K562 (cell line): ENCODE results near the gene PCDHB3. TPM values are rescaled to one million over a fixed set of nuclear protein-coding genes. Genes with fewer than 3 reads are reported as not detected.
A peak's percentile ranks its signal among the peaks of the same experiment; 100 is the strongest.
"Not testable (repeated sequence)": the region's sequence is repeated elsewhere in the genome, so short reads cannot be mapped to it uniquely, and the experiment has no call there.

Experiments
- ATAC-seq: fragments of 200-7000 bp; cut with Tn5 transposase; 3 replicates; pipeline ENCODE4 v1.9.1; 2020; ENCODE audit warnings: moderate library complexity
- BruUV-seq: library from RNA; stranded (reverse); fragments of 400-500 nt; replicated peaks from 2 replicates; lab custom pipeline; 2021; lab: Mats Ljungman, UMichigan
- CTCF ChIA-PET: fragments of 300-600 bp; formaldehyde crosslinking; extraction: SDS; loops from one replicate; lab custom pipeline; 2021; ENCODE audit warnings: low intra/inter-chr PET ratio; lab: Yijun Ruan, JAX
- POLR2A ChIA-PET: fragments of 300-600, 350-650 bp; sonication (Branson Sonifier 250); formaldehyde crosslinking; extraction: SDS; loops from one replicate; lab custom pipeline; 2021; ENCODE audit warnings: antibody characterized with exemption, inconsistent platforms; lab: Yijun Ruan, JAX
- DNase-seq, 4 experiments: peaks; one replicate each; pipeline versions ENCODE4 v3.0.0 to v3.0.0-alpha.2; 2011 to 2018; ENCODE audit warnings: low spot score in 3 of 4, mixed read lengths in 3 of 4; ENCODE audit errors: extremely low read depth in 1 of 4
- FAIRE-seq: peaks from 2 replicates; lab custom pipeline; 2011; peaks lifted over from hg19 to GRCh38; lab: Jason Lieb, UNC
- H2AFZ ChIP-seq: 2 replicates; pipeline ENCODE4 v1.6.0; 2011; ENCODE audit warnings: low read depth, low read length, control low read depth, inconsistent platforms
- H3K27ac ChIP-seq: fragments of 200-600 bp; 3 replicates; pipeline ENCODE4 v1.8.0; 2011; ENCODE audit warnings: low read depth, mild to moderate bottlenecking, control low read depth, inconsistent platforms, low read length, moderate library complexity, mixed read lengths; ENCODE audit errors: extremely low read depth
- H3K27me3 ChIP-seq, 2 experiments: fragments of 300-600 bp in 1 of 2; 2 replicates in 1 of 2; 3 replicates in 1 of 2; pipeline versions ENCODE4 v1.6.0 to v1.8.0; 2011; ENCODE audit warnings: inconsistent platforms in 2 of 2, low read length in 2 of 2, mild to moderate bottlenecking in 1 of 2, mixed read lengths in 1 of 2, moderate library complexity in 1 of 2; ENCODE audit not compliant: control insufficient read depth in 2 of 2, insufficient read depth in 2 of 2
- H3K36me3 ChIP-seq: fragments of 300-600 bp; 3 replicates; pipeline ENCODE4 v1.8.0; 2011; ENCODE audit warnings: mild to moderate bottlenecking, low read length, inconsistent platforms; ENCODE audit not compliant: control insufficient read depth, insufficient read depth
- H3K4me1 ChIP-seq, 2 experiments: fragments of 200-600 bp in 1 of 2; replicated peaks in 1 of 2; 2 replicates in 1 of 2; 3 replicates in 1 of 2; pipeline versions ENCODE4 v1.5.1 to v1.8.0; 2011; ENCODE audit warnings: inconsistent platforms in 2 of 2, low read length in 2 of 2, mild to moderate bottlenecking in 1 of 2, mixed read lengths in 1 of 2, moderate library complexity in 1 of 2; ENCODE audit not compliant: control insufficient read depth in 2 of 2, insufficient read depth in 2 of 2
- H3K4me2 ChIP-seq: 2 replicates; pipeline ENCODE4 v1.6.1; 2011; ENCODE audit warnings: low read length, control low read depth, inconsistent platforms, mixed read lengths; ENCODE audit not compliant: insufficient read depth
- H3K4me3 ChIP-seq: fragments of 200-600 bp; sonication (generic), shearing (Covaris generic); 2 replicates; pipeline ENCODE4 v1.5.1; 2016; ENCODE audit warnings: control low read depth, inconsistent platforms
- H3K79me2 ChIP-seq: fragments of 200-600 bp; 3 replicates; pipeline ENCODE4 v1.8.0; 2011; ENCODE audit warnings: low read length, inconsistent platforms; ENCODE audit not compliant: control insufficient read depth, insufficient read depth
- H3K9ac ChIP-seq, 2 experiments: 2 replicates each; pipeline versions ENCODE4 v1.6.0 to v1.6.1; 2011; ENCODE audit warnings: low read depth in 2 of 2, low read length in 2 of 2, control low read depth in 1 of 2, inconsistent platforms in 1 of 2, mild to moderate bottlenecking in 1 of 2, mixed read lengths in 1 of 2; ENCODE audit not compliant: insufficient read depth in 1 of 2
- H3K9me1 ChIP-seq: one replicate; pipeline ENCODE4 v1.6.0; 2011; ENCODE audit warnings: inconsistent platforms, mild to moderate bottlenecking, low read length, moderate library complexity; ENCODE audit not compliant: control insufficient read depth, insufficient read depth
- H3K9me3 ChIP-seq: replicated peaks from 2 replicates; pipeline ENCODE4 v1.5.1; 2011; ENCODE audit warnings: low read depth, low read length, inconsistent platforms; ENCODE audit not compliant: control insufficient read depth, insufficient read depth
- H4K20me1 ChIP-seq: replicated peaks from 2 replicates; pipeline ENCODE4 v1.6.1; 2011; ENCODE audit warnings: low read length, inconsistent platforms, mixed read lengths; ENCODE audit not compliant: control insufficient read depth, insufficient read depth
- NFRKB ChIP-seq: fragments of 450-650 bp; IDR thresholded peaks from 2 replicates; pipeline ENCODE4 v1.6.1; 2016; ENCODE audit warnings: low read depth
- THRB ChIP-seq: fragments of 450-650 bp; formaldehyde crosslinking; conservative IDR thresholded peaks from 2 replicates; pipeline ENCODE4 v1.4.0; 2022; ENCODE audit warnings: mild to moderate bottlenecking, missing genetic modification characterization
- whole genome bisulfite sequencing: fragments of 100-300 bp; shearing (Covaris generic); methylation state at CpG from one replicate; pipeline ENCODE4 v1.1.6; 2016; ENCODE audit warnings: low coverage, mixed read lengths; ENCODE audit not compliant: insufficient coverage; ENCODE audit errors: missing lambda C conversion rate; 5-methylcytosine and 5-hydroxymethylcytosine counted together
- in situ Hi-C: fragments of 300-500 bp; cut with MboI; formaldehyde crosslinking; loops from 4 replicates; pipeline ENCODE4 v1.15.0; 2018; ENCODE audit warnings: inconsistent platforms, mixed read lengths
- intact Hi-C: fragments of 100-400 bp; cut with micrococcal nuclease; formaldehyde crosslinking; loops from 2 replicates; pipeline ENCODE4 v1.14.2; 2022
- polyA plus RNA-seq, 8 experiments: library from polyadenylated mRNA; depleted of rRNA in 4 of 8; stranded (reverse) in 5 of 8; unstranded in 3 of 8; fragments of >200 nt; fragmentation: Nextera tagmentation in 2 of 8; fragmentation: Illumina TruSeq in 1 of 8; extraction: Ambion mirVana in 2 of 8; extraction: Trizol in 1 of 8; gene quantifications; 2 replicates each; pipeline versions ENCODE4 v1.2.1 to v1.2.3, GENCODE V29; 2011 to 2014; ENCODE audit warnings: inconsistent platforms in 1 of 8, missing spikeins in 1 of 8
- total RNA-seq, 7 experiments: library from RNA; depleted of rRNA in 6 of 7; stranded (reverse); fragments of >200 nt in 6 of 7; fragmentation: Illumina TruSeq in 2 of 7; extraction: Trizol in 2 of 7; gene quantifications; 2 replicates each; pipeline versions ENCODE4 v1.2.1 to v1.2.3, GENCODE V29; 2011 to 2021; ENCODE audit warnings: low replicate concordance in 1 of 7

PCDHB3 gene
- total and polyA plus RNA-seq, 9 of the 15 experiments (the other 6 are each of a cell fraction or from before 2014, with no cell fraction given) = not detected

GRCh38 chr5:141095263-141095641, 5.0 kb upstream of the PCDHB3 start:
- ATAC-seq = peak; percentile 59; the same call in 2 of the 3 replicates
- CTCF ChIA-PET = no interaction called here
- no peak for DNase-seq
- POLR2A ChIA-PET = no interaction called here
- Histone ChIP-seq H3K27me3 (no peaks in the 10 kb centered on the region; a peak in 1 of 5 replicates), H3K79me2 (no peaks in the 10 kb centered on the region), H3K4me1 (no peaks in the 10 kb centered on the region), H3K9ac (no peak overlapping the region), H3K9me3 (no peaks in the 10 kb centered on the region), H4K20me1 (no peaks in the 10 kb centered on the region), H3K9me1 (no peaks in the 10 kb centered on the region), H3K4me3 (no peak overlapping the region), H3K4me2 (no peak overlapping the region), H3K27ac (no peak overlapping the region), H3K36me3 (no peaks in the 10 kb centered on the region), H2AFZ (no peak overlapping the region)
- intact Hi-C loops = no loop called here
- FAIRE-seq = no peak
- TF ChIP-seq THRB (CRISPR knock-in tag) (no peak), NFRKB (no peak)
- WGBS = 3% methylated on average over 12 of the region's 12 CpGs
- in situ Hi-C loops = no loop called here
- BruUV-seq = no TSS peak

- H2AFZ ChIP-seq = not testable (repeated sequence)
These were observed 4.1 kb upstream of the PCDHB3 start for GRCh38 chr5:141096181-141096580.

GRCh38 chr5:141096586-141096985, 3.7 kb upstream of the PCDHB3 start:
- H3K4me1 ChIP-seq, H3K9ac ChIP-seq, FAIRE-seq, H2AFZ ChIP-seq, H3K9me3 ChIP-seq, H4K20me1 ChIP-seq, CTCF ChIA-PET, ATAC-seq, H3K9me1 ChIP-seq, H3K4me2 ChIP-seq, H3K79me2 ChIP-seq, DNase-seq, POLR2A ChIA-PET, H3K27me3 ChIP-seq, H3K36me3 ChIP-seq, H3K4me3 ChIP-seq, in situ Hi-C loops, intact Hi-C loops, H3K27ac ChIP-seq, BruUV-seq: not testable (repeated sequence)
- WGBS = 7% methylated on average over 23 of the region's 38 CpGs

More at GRCh38 chr5:141096181-141096580, 4.1 kb upstream of the PCDHB3 start:
- H3K9me1 ChIP-seq, BruUV-seq, H3K9ac ChIP-seq, FAIRE-seq, H3K79me2 ChIP-seq, intact Hi-C loops, POLR2A ChIA-PET, H4K20me1 ChIP-seq, ATAC-seq, H3K9me3 ChIP-seq, H3K27ac ChIP-seq, H3K36me3 ChIP-seq, CTCF ChIA-PET, H3K27me3 ChIP-seq, H3K4me2 ChIP-seq, H3K4me1 ChIP-seq, DNase-seq, in situ Hi-C loops, H3K4me3 ChIP-seq: not testable (repeated sequence)
- 45% methylated on average over 10 of the region's 46 CpGs for WGBS
